ENCODE results near the gene SPPL2B. TPM values are rescaled to one million over a fixed set of nuclear protein-coding genes. Genes with fewer than 3 reads are reported as not detected.

Gene SPPL2B
- polyA plus RNA-seq, 3 donors: 5.7 to 64.9 (median 8.7) TPM

DNA sequence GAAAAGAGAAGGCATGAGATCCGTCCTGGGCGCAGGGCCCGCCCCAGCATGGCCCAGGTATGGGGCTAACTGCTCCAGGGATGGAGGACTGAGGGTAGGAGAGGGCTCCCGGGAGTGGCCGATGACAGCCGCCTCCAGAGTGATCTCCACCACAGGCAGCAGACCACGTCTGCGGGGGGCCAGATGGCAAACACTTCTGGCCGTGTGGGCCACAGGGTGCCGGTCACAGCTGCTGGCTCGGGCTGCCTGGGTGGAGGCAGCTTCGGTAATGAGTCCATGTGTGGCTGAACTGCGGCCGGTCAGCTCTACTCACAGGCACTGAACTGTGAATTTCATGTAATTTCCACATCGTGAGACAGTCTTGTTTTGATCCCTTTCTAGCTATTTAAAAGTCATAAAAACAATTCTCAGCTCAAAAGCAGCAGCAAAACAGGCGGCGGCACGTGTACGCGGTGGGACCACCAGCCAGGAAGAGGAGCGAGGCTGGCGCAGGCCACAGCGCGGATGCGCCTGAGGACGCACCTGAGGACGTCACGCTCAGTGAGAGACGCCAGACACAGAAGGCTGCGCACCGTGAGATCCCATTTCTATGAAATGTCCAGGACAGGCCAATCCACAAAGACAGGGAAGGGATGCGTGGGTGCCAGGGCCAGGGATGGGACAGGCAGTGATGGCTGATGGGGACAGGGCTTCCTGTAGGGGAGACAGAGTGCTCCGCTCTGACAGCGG is 4.1 kb upstream of the SPPL2B start:
- peaks cover 16 to 25% of the 10 kb centered on the region in 2 donors for H3K4me1 ChIP-seq (ENCODE audit: control insufficient read depth in 1 of 2, insufficient read depth in 2 of 2, low read length in 2 of 2)
- Mint-ChIP-seq H3K27ac (peak overlapping the region in 5 of 7 donors; percentile 18 to 72 (median 50)), H3K27me3 (ENCODE audit: low read depth in 3 of 3) (peaks cover 0 to 3% (median 1%) of the 10 kb centered on the region in 3 donors), H3K4me3 (no peak overlapping the region), H3K4me1 (peaks cover 28% of the 10 kb centered on the region), H3K36me3 (peaks cover 29 to 60% of the 10 kb centered on the region in 2 donors), H3K9me3 (peaks cover 0 to 2% (median 0%) of the 10 kb centered on the region in 7 donors)
- DNase-seq: no peak
- no peak overlapping the region for H3K4me2 ChIP-seq (replicated peaks; ENCODE audit: extremely low read depth, low read length, poor library complexity, severe bottlenecking)
- H3K4me3 ChIP-seq (replicated peaks in 1 of 3; ENCODE audit: low read depth in 2 of 3, low read length in 3 of 3): no peak overlapping the region
- no peaks in the 10 kb centered on the region for H3K27me3 ChIP-seq (ENCODE audit: control insufficient read depth in 2 of 2, insufficient read depth in 2 of 2, low read length in 2 of 2)
- intact Hi-C loops (cut with micrococcal nuclease): no loop called here
- no peak overlapping the region for H3K9ac ChIP-seq (ENCODE audit: insufficient read depth, low read length, poor library complexity, severe bottlenecking)
- H2AFZ ChIP-seq (ENCODE audit: insufficient read depth, low read depth, low read length, poor library complexity, severe bottlenecking): no peak overlapping the region
- H4K20me1 ChIP-seq (ENCODE audit: insufficient read depth, low read length): peaks cover 13% of the 10 kb centered on the region
- H3K27ac ChIP-seq (ENCODE audit: low read depth in 1 of 2, low read length in 2 of 2): no peak overlapping the region
- H3K9me3 ChIP-seq (replicated peaks in 1 of 2; ENCODE audit: control insufficient read depth in 1 of 2, insufficient read depth in 1 of 2, low read length in 2 of 2): no peaks in the 10 kb centered on the region
- H3K79me2 ChIP-seq (ENCODE audit: insufficient read depth, low read length): peaks cover 41% of the 10 kb centered on the region
- H3K36me3 ChIP-seq (replicated peaks in 1 of 2; ENCODE audit: control insufficient read depth in 1 of 2, insufficient read depth in 2 of 2, low read length in 2 of 2): peaks cover 36 to 45% of the 10 kb centered on the region in 2 donors
- WGBS (ENCODE audit: insufficient coverage): 79% methylated on average over 34 of the region's 34 CpGs
- TF ChIP-seq, protein P1, sequence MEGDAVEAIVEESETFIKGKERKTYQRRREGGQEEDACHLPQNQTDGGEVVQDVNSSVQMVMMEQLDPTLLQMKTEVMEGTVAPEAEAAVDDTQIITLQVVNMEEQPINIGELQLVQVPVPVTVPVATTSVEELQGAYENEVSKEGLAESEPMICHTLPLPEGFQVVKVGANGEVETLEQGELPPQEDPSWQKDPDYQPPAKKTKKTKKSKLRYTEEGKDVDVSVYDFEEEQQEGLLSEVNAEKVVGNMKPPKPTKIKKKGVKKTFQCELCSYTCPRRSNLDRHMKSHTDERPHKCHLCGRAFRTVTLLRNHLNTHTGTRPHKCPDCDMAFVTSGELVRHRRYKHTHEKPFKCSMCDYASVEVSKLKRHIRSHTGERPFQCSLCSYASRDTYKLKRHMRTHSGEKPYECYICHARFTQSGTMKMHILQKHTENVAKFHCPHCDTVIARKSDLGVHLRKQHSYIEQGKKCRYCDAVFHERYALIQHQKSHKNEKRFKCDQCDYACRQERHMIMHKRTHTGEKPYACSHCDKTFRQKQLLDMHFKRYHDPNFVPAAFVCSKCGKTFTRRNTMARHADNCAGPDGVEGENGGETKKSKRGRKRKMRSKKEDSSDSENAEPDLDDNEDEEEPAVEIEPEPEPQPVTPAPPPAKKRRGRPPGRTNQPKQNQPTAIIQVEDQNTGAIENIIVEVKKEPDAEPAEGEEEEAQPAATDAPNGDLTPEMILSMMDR (IDR thresholded peaks at IDR 0.05): no peak

GRCh38 chr19:2325281-2326046 is 3.0 kb upstream of the SPPL2B start:
- Mint-ChIP-seq H3K27ac (peak overlapping the region in 3 of 7 donors; percentile 8 to 75 (median 70)), H3K9me3 (peaks cover 0 to 2% (median 0%) of the 10 kb centered on the region in 7 donors), H3K27me3 (ENCODE audit: low read depth in 3 of 3) (peaks cover 0 to 3% (median 1%) of the 10 kb centered on the region in 3 donors), H3K4me1 (peaks cover 38% of the 10 kb centered on the region), H3K36me3 (peaks cover 29 to 60% of the 10 kb centered on the region in 2 donors), H3K4me3 (peak overlapping the region; percentile 24 to 39)
- Histone ChIP-seq H3K9me3 (replicated peaks in 1 of 2; ENCODE audit: control insufficient read depth in 1 of 2, insufficient read depth in 1 of 2, low read length in 2 of 2) (no peaks in the 10 kb centered on the region), H4K20me1 (ENCODE audit: insufficient read depth, low read length) (peaks cover 13% of the 10 kb centered on the region), H3K27ac (ENCODE audit: low read depth in 1 of 2, low read length in 2 of 2) (no peak overlapping the region), H3K79me2 (ENCODE audit: insufficient read depth, low read length) (peaks cover 52% of the 10 kb centered on the region), H2AFZ (ENCODE audit: insufficient read depth, low read depth, low read length, poor library complexity, severe bottlenecking) (no peak overlapping the region), H3K27me3 (ENCODE audit: control insufficient read depth in 2 of 2, insufficient read depth in 2 of 2, low read length in 2 of 2) (no peaks in the 10 kb centered on the region), H3K36me3 (replicated peaks in 1 of 2; ENCODE audit: control insufficient read depth in 1 of 2, insufficient read depth in 2 of 2, low read length in 2 of 2) (peaks cover 36 to 45% of the 10 kb centered on the region in 2 donors), H3K9ac (ENCODE audit: insufficient read depth, low read length, poor library complexity, severe bottlenecking) (no peak overlapping the region), H3K4me1 (ENCODE audit: control insufficient read depth in 1 of 2, insufficient read depth in 2 of 2, low read length in 2 of 2) (peaks cover 19 to 35% of the 10 kb centered on the region in 2 donors), H3K4me3 (replicated peaks in 1 of 3; ENCODE audit: low read depth in 2 of 3, low read length in 3 of 3) (no peak overlapping the region), H3K4me2 (replicated peaks; ENCODE audit: extremely low read depth, low read length, poor library complexity, severe bottlenecking) (no peak overlapping the region)
- no peak for DNase-seq
- intact Hi-C loops (cut with micrococcal nuclease): loop anchor here in 1 of 2 donors (5.0 kb wide), 3 partner anchors 53 to 88 kb away; partner anchors contain the start of genes PLEKHJ1 and SF3A2
- 22% methylated on average over 27 of the region's 29 CpGs for WGBS (ENCODE audit: insufficient coverage)
- TF ChIP-seq, protein P1 (IDR thresholded peaks at IDR 0.05): no peak

All from CD14-positive monocyte (primary cell).